Natural killer cell treated with Interleukin-12 subunit alpha and Interleukin-12 subunit beta and Interleukin-15 and Interleukin-18, amount 100 ng/mL, for 72 hours (primary cell): ENCODE measurements around the gene MTAP. TPM values are rescaled to one million over a fixed set of nuclear protein-coding genes. Genes with fewer than 3 reads are reported as not detected.

Experiments used
- ATAC-seq, 2 donors: fragments of 150-1000 bp; cut with Tn5 transposase in 1 of 2; sonication (Bioruptor Pico), chemical (Tn5 transposase) in 1 of 2; 2 replicates each; pipeline ENCODE4 v1.10.0; 2021
- DNase-seq: peaks from one replicate; pipeline ENCODE4 v3.0.0; 2022; ENCODE audit warnings: low spot score
- H3K27ac Mint-ChIP-seq, 2 donors: 1 replicate in 1 of 2; 2 replicates in 1 of 2; pipeline ENCODE4 v1.8.0; 2022; ENCODE audit warnings: mixed read lengths in 2 of 2, mild to moderate bottlenecking in 1 of 2, moderate library complexity in 1 of 2
- H3K27me3 Mint-ChIP-seq, 2 donors: 1 replicate in 1 of 2; 2 replicates in 1 of 2; pipeline ENCODE4 v1.8.0; 2022; ENCODE audit warnings: mixed read lengths in 2 of 2
- H3K36me3 Mint-ChIP-seq: one replicate; pipeline ENCODE4 v1.8.0; 2022; ENCODE audit warnings: mixed read lengths
- H3K4me1 Mint-ChIP-seq, 2 donors: 1 replicate in 1 of 2; 2 replicates in 1 of 2; pipeline ENCODE4 v1.8.0; 2022; ENCODE audit warnings: low read depth in 2 of 2, mixed read lengths in 2 of 2, mild to moderate bottlenecking in 1 of 2
- H3K4me3 Mint-ChIP-seq: one replicate; pipeline ENCODE4 v1.8.0; 2022; ENCODE audit warnings: mixed read lengths
- H3K9me3 Mint-ChIP-seq: 2 replicates; pipeline ENCODE4 v1.8.0; 2022; ENCODE audit warnings: mixed read lengths
- total RNA-seq, 2 donors: library from RNA; stranded (reverse); gene quantifications; one replicate each; pipeline ENCODE4 v1.2.3, GENCODE V29; 2022

MTAP gene
- total RNA-seq, 2 donors from 2014 or later, result 32.9 to 61.3 TPM

- peaks cover 8% of the 10 kb centered on the region for H3K9me3 Mint-ChIP-seq
- H3K27me3 Mint-ChIP-seq, result no peaks in the 10 kb centered on the region
- DNase-seq (no peak), ATAC-seq (no peak)
- no peak overlapping the region for H3K4me3 Mint-ChIP-seq
- H3K36me3 Mint-ChIP-seq, result peaks cover 56% of the 10 kb centered on the region
- H3K27ac Mint-ChIP-seq, result no peak overlapping the region
- peaks cover 2 to 6% of the 10 kb centered on the region in 2 donors for H3K4me1 Mint-ChIP-seq
Measured at GRCh38 chr9:21840647-21841046, 38.2 kb downstream of the MTAP start.

DNA sequence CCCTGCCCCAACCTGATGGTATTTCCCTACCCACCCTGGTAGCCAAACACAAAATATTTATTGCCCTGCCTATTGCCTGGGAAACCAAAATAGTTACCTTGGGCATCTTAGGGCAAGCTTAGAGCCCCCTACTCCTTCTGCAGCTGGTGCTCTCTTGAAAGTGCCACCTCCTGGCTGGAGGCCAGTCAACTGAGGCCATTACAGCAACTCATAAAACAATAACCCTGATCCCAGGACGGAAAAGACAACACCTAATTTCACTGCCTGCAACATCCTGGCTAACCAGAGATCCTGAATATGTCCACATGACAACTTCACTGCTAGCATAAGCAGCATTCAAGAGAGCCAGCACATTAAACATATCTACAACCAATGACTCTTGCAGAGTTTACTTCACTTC is 38.7 kb downstream of the MTAP start:
- H3K27me3 Mint-ChIP-seq, result no peaks in the 10 kb centered on the region
- peaks cover 61% of the 10 kb centered on the region for H3K36me3 Mint-ChIP-seq
- ATAC-seq (no peak), DNase-seq (no peak)
- H3K27ac Mint-ChIP-seq, result no peak overlapping the region
- H3K4me3 Mint-ChIP-seq, result no peak overlapping the region
- H3K4me1 Mint-ChIP-seq, result peaks cover 2 to 6% of the 10 kb centered on the region in 2 donors
- H3K9me3 Mint-ChIP-seq, result peaks cover 12% of the 10 kb centered on the region

- DNase-seq, result no peak
- Mint-ChIP-seq H3K4me3 (no peak overlapping the region), H3K36me3 (peaks cover 28% of the 10 kb centered on the region), H3K9me3 (peaks cover 15% of the 10 kb centered on the region), H3K27me3 (no peaks in the 10 kb centered on the region), H3K4me1 (peaks cover 0 to 21% of the 10 kb centered on the region in 2 donors), H3K27ac (no peak overlapping the region)
- no peak for ATAC-seq
Measured at GRCh38 chr9:21848615-21849014, 46.2 kb downstream of the MTAP start.

- no peak overlapping the region for H3K27ac Mint-ChIP-seq
- peak in 1 of 2 donors; percentile 87 for ATAC-seq
Measured at GRCh38 chr9:21852754-21853153, 50.3 kb downstream of the MTAP start.

DNA sequence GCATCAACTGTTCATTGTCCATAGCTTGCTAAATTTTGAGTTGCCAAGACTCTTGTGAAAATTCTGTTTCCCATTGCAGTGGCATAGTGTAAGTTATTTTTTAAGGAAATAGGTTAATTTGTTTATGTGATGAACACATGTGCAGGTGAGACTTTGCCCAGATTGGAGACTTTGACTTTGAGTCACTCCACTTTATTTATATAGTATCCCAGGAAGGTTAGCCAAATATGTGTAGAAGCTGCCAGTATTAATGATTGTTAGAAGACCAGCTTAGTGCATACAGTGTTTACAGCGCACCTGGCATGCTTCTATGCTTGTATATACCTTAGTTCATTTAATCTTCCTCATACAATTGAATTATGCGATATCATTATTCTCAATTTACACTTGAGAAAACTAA is 51.0 kb downstream of the MTAP start:
- H3K9me3 Mint-ChIP-seq, result no peaks in the 10 kb centered on the region
- ATAC-seq (no peak), DNase-seq (no peak)
- peaks cover 24% of the 10 kb centered on the region for H3K36me3 Mint-ChIP-seq
- H3K27ac Mint-ChIP-seq, result no peak overlapping the region
- no peaks in the 10 kb centered on the region for H3K27me3 Mint-ChIP-seq
- H3K4me3 Mint-ChIP-seq, result no peak overlapping the region
- H3K4me1 Mint-ChIP-seq, result peaks cover 0 to 22% of the 10 kb centered on the region in 2 donors

More at GRCh38 chr9:21852754-21853153, 50.3 kb downstream of the MTAP start:
- DNase-seq, result no peak
- Mint-ChIP-seq H3K9me3 (peaks cover 4% of the 10 kb centered on the region), H3K36me3 (peaks cover 25% of the 10 kb centered on the region), H3K27me3 (no peaks in the 10 kb centered on the region), H3K4me1 (peaks cover 0 to 22% of the 10 kb centered on the region in 2 donors), H3K4me3 (no peak overlapping the region)

DNA sequence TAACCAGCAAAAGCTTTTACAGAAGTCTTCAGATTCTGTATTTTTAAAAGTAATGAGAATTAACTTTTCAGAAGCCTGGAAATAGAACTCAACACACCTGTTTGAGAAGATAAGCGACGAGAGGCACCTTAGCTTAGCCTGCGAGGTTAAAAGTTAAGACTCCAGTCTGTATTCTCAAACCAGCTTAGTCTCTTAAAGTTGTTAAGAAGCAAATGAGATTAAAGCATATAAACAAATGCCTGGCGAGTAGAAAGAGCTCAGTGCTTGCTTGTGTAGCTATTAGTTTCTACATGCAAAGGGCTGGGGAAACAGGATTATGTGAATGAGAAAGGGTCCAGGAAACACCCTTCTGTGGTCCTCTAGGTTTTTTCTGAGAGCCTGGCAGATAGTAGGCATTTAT is 51.7 kb downstream of the MTAP start:
- DNase-seq (no peak), ATAC-seq (no peak)
- Mint-ChIP-seq H3K9me3 (no peaks in the 10 kb centered on the region), H3K4me1 (peaks cover 0 to 22% of the 10 kb centered on the region in 2 donors), H3K4me3 (no peak overlapping the region), H3K27me3 (no peaks in the 10 kb centered on the region), H3K36me3 (peaks cover 21% of the 10 kb centered on the region), H3K27ac (no peak overlapping the region)

GRCh38 chr9:21854594-21854993 is 52.2 kb downstream of the MTAP start:
- Mint-ChIP-seq H3K4me3 (no peak overlapping the region), H3K9me3 (no peaks in the 10 kb centered on the region), H3K36me3 (peaks cover 21% of the 10 kb centered on the region), H3K27ac (no peak overlapping the region), H3K4me1 (peaks cover 0 to 22% of the 10 kb centered on the region in 2 donors), H3K27me3 (no peaks in the 10 kb centered on the region)
- ATAC-seq (no peak), DNase-seq (no peak)

DNA sequence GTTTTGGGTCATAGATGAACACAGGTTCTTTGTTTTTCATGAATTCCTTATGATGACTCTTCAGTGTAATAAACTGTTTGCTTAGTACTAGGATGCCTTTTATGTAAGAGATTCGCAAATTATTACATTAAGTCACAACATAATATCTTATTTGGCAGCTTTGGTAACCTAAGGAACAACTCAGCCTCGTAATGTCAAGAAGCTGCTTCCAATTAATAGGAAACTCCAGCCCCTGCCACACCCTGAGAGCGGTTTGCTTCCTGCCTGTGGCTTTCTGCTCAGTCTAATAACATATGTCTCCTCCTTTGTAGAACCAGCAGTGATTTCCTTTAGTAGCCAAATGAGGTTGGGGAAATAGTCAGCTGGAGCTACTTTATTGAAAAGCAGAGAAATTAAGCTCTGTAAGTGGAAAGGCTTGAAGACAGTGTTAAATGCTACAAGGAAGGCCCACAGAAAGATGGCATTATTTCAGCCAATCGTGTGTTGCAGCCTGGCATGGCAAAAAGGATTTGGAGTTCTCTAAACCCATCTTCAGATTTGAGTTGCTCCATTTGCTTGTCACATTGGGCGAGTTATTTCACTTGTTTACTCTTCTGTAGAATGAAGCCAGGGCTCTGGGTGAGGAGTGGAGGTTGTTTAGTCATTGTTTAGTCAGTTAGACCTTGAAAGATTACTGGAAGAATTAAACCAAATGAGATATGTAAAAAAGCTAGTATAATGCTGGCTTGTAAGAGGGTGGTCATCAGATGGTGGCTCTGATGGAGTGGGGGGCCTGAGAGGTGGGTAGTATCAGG is 54.1 kb downstream of the MTAP start:
- DNase-seq (no peak), ATAC-seq (no peak)
- Mint-ChIP-seq H3K4me1 (peaks cover 0 to 21% of the 10 kb centered on the region in 2 donors), H3K27me3 (no peaks in the 10 kb centered on the region), H3K4me3 (no peak overlapping the region), H3K9me3 (no peaks in the 10 kb centered on the region), H3K27ac (no peak overlapping the region), H3K36me3 (peaks cover 21% of the 10 kb centered on the region)

- DNase-seq (no peak), ATAC-seq (no peak)
- H3K36me3 Mint-ChIP-seq, result peaks cover 9% of the 10 kb centered on the region
- no peak overlapping the region for H3K4me3 Mint-ChIP-seq
- no peaks in the 10 kb centered on the region for H3K27me3 Mint-ChIP-seq
- no peak overlapping the region for H3K27ac Mint-ChIP-seq
- H3K4me1 Mint-ChIP-seq, result no peaks in the 10 kb centered on the region
- H3K9me3 Mint-ChIP-seq, result no peaks in the 10 kb centered on the region
Measured at GRCh38 chr9:21862871-21863270, 60.4 kb downstream of the MTAP start.

DNA sequence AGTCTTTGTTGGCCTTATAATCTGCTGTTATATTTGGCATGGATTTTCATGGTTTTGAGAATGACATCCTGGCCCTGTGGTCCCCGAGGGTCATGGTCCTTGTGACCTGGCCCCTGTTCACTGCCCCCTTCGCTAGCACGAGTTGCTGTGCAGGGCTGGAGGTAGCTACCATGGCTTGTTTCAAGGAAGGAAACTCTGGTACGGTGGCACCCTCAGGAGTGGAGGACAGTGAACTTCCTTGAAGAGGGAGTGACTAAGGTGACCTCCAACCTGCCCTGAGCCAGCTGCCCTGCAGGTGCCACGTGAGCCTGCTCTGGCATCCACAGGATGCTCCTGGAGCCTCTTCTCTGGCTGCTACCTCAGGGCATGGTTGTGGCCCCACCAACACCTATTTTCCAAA is 62.1 kb downstream of the MTAP start:
- peaks cover 9% of the 10 kb centered on the region for H3K36me3 Mint-ChIP-seq
- H3K27me3 Mint-ChIP-seq, result no peaks in the 10 kb centered on the region
- no peak overlapping the region for H3K4me3 Mint-ChIP-seq
- no peak overlapping the region for H3K27ac Mint-ChIP-seq
- DNase-seq (no peak), ATAC-seq (no peak)
- no peaks in the 10 kb centered on the region for H3K9me3 Mint-ChIP-seq
- H3K4me1 Mint-ChIP-seq, result no peaks in the 10 kb centered on the region

DNA sequence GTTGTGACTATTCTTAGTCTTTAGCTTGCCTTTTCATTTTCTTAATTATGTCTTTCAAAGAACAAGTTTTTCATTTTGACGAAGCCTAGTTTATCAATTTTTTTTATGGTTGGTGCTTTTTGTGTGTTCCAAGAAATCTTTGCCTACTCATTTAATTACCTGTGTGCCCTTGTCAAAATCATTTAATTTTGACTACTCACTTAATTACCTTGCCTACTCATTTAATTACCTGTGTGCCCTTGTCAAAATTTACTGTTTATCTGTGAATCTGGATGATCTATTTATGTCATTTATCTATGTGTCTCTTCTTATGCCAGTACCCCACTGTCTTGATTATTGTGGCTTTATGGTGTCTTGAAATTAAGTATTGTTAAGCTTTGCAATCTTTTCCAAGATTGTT is 63.9 kb downstream of the MTAP start:
- peaks cover 9% of the 10 kb centered on the region for H3K36me3 Mint-ChIP-seq
- H3K4me3 Mint-ChIP-seq, result no peak overlapping the region
- H3K27me3 Mint-ChIP-seq, result no peaks in the 10 kb centered on the region
- H3K9me3 Mint-ChIP-seq, result no peaks in the 10 kb centered on the region
- H3K27ac Mint-ChIP-seq, result no peak overlapping the region
- DNase-seq, result no peak
- no peaks in the 10 kb centered on the region for H3K4me1 Mint-ChIP-seq
- no peak for ATAC-seq

DNA sequence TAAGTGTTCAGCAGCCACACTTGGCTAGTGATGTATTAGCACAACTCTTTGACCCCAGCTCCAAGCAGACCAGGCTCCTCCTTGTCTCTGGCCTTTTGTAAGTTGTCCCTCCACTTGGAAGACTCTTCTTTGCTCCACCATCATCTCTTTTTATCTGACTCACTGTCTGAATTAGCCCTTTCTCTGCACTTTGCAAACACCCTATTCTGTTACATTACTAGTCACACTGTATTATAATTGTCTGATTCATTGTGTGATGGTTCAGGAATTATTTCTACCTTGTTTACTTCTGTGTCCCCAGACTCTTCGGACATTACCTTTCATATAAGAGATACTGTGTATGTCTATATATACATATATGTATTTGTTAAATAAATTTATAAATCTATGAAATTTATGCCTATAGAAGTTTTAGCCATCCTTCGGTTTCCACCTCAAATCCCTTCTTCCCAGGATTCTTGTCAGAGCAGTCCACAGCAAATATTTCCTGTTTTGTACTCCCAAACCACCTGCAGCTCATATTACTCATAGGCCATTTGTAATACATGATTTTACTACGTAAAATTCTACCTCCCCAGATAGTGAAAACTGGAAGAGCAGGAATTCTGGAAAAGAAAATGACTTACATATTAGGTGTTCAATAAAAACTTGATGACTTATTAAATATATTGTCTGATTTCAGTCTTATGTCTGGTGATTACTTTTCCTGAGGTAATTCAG is 69.0 kb downstream of the MTAP start:
- Mint-ChIP-seq H3K36me3 (peaks cover 12% of the 10 kb centered on the region), H3K27me3 (no peaks in the 10 kb centered on the region), H3K4me1 (peaks cover 8 to 11% of the 10 kb centered on the region in 2 donors), H3K4me3 (no peak overlapping the region), H3K27ac (no peak overlapping the region), H3K9me3 (peaks cover 3% of the 10 kb centered on the region)
- DNase-seq (no peak), ATAC-seq (no peak)

DNA sequence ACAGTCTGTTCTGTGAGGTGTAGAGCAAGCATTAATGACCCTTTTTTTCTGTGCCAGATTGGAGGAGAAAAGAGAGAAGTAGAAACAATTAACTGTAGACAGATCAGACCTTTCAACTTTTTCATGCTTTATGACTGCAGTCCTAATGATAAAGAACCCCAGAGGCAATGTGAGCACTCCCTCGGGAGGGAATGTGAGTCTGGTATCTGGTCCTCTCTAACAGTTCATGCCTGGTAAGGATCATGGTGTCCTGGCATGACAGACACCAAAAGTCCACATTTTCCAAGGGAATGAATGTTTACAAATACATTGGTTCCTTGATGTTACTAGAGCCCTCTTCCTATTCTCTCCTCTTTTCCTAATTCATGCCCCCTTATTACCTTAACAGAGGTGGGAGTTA is 70.3 kb downstream of the MTAP start:
- H3K4me1 Mint-ChIP-seq, result peaks cover 9 to 11% of the 10 kb centered on the region in 2 donors
- DNase-seq (no peak), ATAC-seq (no peak)
- H3K27ac Mint-ChIP-seq, result no peak overlapping the region
- H3K27me3 Mint-ChIP-seq, result no peaks in the 10 kb centered on the region
- H3K36me3 Mint-ChIP-seq, result peaks cover 22% of the 10 kb centered on the region
- no peak overlapping the region for H3K4me3 Mint-ChIP-seq
- H3K9me3 Mint-ChIP-seq, result peaks cover 6% of the 10 kb centered on the region

GRCh38 chr9:21873540-21874221 is 71.2 kb downstream of the MTAP start:
- no peak for ATAC-seq
- DNase-seq, result no peak
- H3K9me3 Mint-ChIP-seq, result peaks cover 6% of the 10 kb centered on the region
- H3K27ac Mint-ChIP-seq, result no peak overlapping the region
- H3K36me3 Mint-ChIP-seq, result peaks cover 26% of the 10 kb centered on the region
- H3K4me3 Mint-ChIP-seq, result no peak overlapping the region
- no peaks in the 10 kb centered on the region for H3K27me3 Mint-ChIP-seq
- peaks cover 9 to 11% of the 10 kb centered on the region in 2 donors for H3K4me1 Mint-ChIP-seq
